Liver (tissue), 3 donors: ENCODE measurements around the gene XRCC1.

Source experiments
- ATF3 ChIP-seq: IDR thresholded peaks from 2 replicates; pipeline ENCODE4 v1.6.1; 2016; ENCODE audit warnings: antibody characterized with exemption
- CTCF ChIP-seq: fragments of 150-350 bp; IDR thresholded peaks from 2 replicates; pipeline ENCODE4 v1.5.1; 2017; ENCODE audit warnings: improper control_type of control experiment, low read depth, low read length; ENCODE audit not compliant: missing input control
- EGR1 ChIP-seq, 2 donors: IDR thresholded peaks; 2 replicates each; pipeline ENCODE4 v1.6.1; 2016 to 2018; ENCODE audit warnings: antibody characterized with exemption in 2 of 2, low read depth in 2 of 2
- GABPA ChIP-seq, 2 donors: IDR thresholded peaks in 1 of 2; conservative IDR thresholded peaks in 1 of 2; 2 replicates each; pipeline ENCODE4 v1.6.1; 2016; ENCODE audit warnings: antibody characterized with exemption in 2 of 2, mild to moderate bottlenecking in 1 of 2, moderate library complexity in 1 of 2
- HNF4A ChIP-seq, 2 donors: conservative IDR thresholded peaks; 2 replicates each; pipeline ENCODE4 v1.6.1; 2016; ENCODE audit warnings: antibody characterized with exemption in 2 of 2, mild to moderate bottlenecking in 2 of 2
- JUND ChIP-seq, 2 donors: IDR thresholded peaks; 2 replicates each; pipeline ENCODE4 v1.6.1; 2016; ENCODE audit warnings: antibody characterized with exemption in 2 of 2
- MAX ChIP-seq: IDR thresholded peaks from 2 replicates; pipeline ENCODE4 v1.6.1; 2016; ENCODE audit warnings: antibody characterized with exemption
- RAD21 ChIP-seq, 2 donors: IDR thresholded peaks; 2 replicates each; pipeline ENCODE4 v1.6.1; 2016; ENCODE audit warnings: antibody characterized with exemption in 2 of 2, mild to moderate bottlenecking in 2 of 2
- REST ChIP-seq: IDR thresholded peaks from 2 replicates; pipeline ENCODE4 v1.6.1; 2016; ENCODE audit warnings: antibody characterized with exemption, mild to moderate bottlenecking
- RXRA ChIP-seq, 2 donors: IDR thresholded peaks; 2 replicates each; pipeline ENCODE4 v1.6.1; 2017 to 2018; ENCODE audit warnings: antibody characterized with exemption in 2 of 2, mild to moderate bottlenecking in 1 of 2
- YY1 ChIP-seq: IDR thresholded peaks from 2 replicates; pipeline ENCODE4 v1.6.1; 2016; ENCODE audit warnings: antibody characterized with exemption, mild to moderate bottlenecking
- ZBTB33 ChIP-seq: IDR thresholded peaks from 2 replicates; pipeline ENCODE4 v1.6.1; 2016; ENCODE audit warnings: antibody characterized with exemption
- donor health status: healthy.
- donor health status: healthy.

GRCh38 chr19:43586346-43586745 lies 11.0 kb upstream of the XRCC1 start:
- no peak for TF ChIP-seq CTCF
- no peak for TF ChIP-seq RXRA (IDR thresholded peaks at IDR 0.05)
- TF ChIP-seq YY1: no peak
- no peak for TF ChIP-seq ZBTB33
- no peak for TF ChIP-seq GABPA (IDR thresholded peaks at IDR 0.05 in 1 of 2, conservative IDR thresholded peaks at IDR 0.05 in 1 of 2)
- no peak for TF ChIP-seq JUND (IDR thresholded peaks at IDR 0.05)
- no peak for TF ChIP-seq ATF3
- no peak for TF ChIP-seq MAX
- TF ChIP-seq RAD21 (IDR thresholded peaks at IDR 0.05): no peak
- no peak for TF ChIP-seq REST
- TF ChIP-seq EGR1 (IDR thresholded peaks at IDR 0.05; ENCODE audit: low read depth in 2 of 2): no peak
- no peak for TF ChIP-seq HNF4A (conservative IDR thresholded peaks at IDR 0.05)
